ENCODE measurements around the gene FGF23. TPM values are rescaled to one million over a fixed set of nuclear protein-coding genes. Genes with fewer than 3 reads are reported as not detected.

FGF23 gene
- total and polyA plus RNA-seq, 2 of the 4 experiments (the other 2 are of a cell fraction), result not detected

- H3K9ac ChIP-seq (ENCODE audit: low read depth, low read length), result no peak overlapping the region
- no peak overlapping the region for H2BK120ac ChIP-seq (ENCODE audit: low read depth, low read length)
- peaks cover 5% of the 10 kb centered on the region; the same call in 1 of the 2 replicates for H3K27me3 ChIP-seq (ENCODE audit: control insufficient read depth, insufficient read depth, low read length)
- TF ChIP-seq CTCF (conservative IDR thresholded peaks at IDR 0.05; ENCODE audit: low read depth, low read length), result no peak
- no peak for TF ChIP-seq ELK1 (IDR thresholded peaks at IDR 0.05; ENCODE audit: borderline replicate concordance, low read depth, low read length)
- TF ChIP-seq CHD1 (IDR thresholded peaks at IDR 0.05; ENCODE audit: low read depth, low read length), result no peak
- TF ChIP-seq MAFK (IDR thresholded peaks at IDR 0.05; ENCODE audit: low read depth, low read length), result no peak
- no peak for TF ChIP-seq USF2 (IDR thresholded peaks at IDR 0.05; ENCODE audit: low read depth, low read length)
- no peak for TF ChIP-seq BHLHE40 (IDR thresholded peaks at IDR 0.05; ENCODE audit: low read depth, low read length)
- TF ChIP-seq RFX5 (IDR thresholded peaks at IDR 0.05; ENCODE audit: low read depth, low read length), result no peak
- TF ChIP-seq RCOR1 (IDR thresholded peaks at IDR 0.05; ENCODE audit: insufficient replicate concordance, low read length), result no peak
- TF ChIP-seq MXI1 (IDR thresholded peaks at IDR 0.05; ENCODE audit: borderline replicate concordance, low read depth, low read length), result no peak
- no peak for TF ChIP-seq MAZ (IDR thresholded peaks at IDR 0.05; ENCODE audit: borderline replicate concordance, low read depth, low read length)
- no peak for TF ChIP-seq CEBPB (IDR thresholded peaks at IDR 0.05; ENCODE audit: low read depth, low read length)
- no peak for TF ChIP-seq FOS (IDR thresholded peaks at IDR 0.05; ENCODE audit: low read depth, low read length)
- no peak for TF ChIP-seq RAD21 (IDR thresholded peaks at IDR 0.05; ENCODE audit: low read length)
- no peak for TF ChIP-seq SMC3 (IDR thresholded peaks at IDR 0.05; ENCODE audit: low read depth, low read length)
- no peak for TF ChIP-seq NFE2L2 (IDR thresholded peaks at IDR 0.05; ENCODE audit: low read depth, low read length)
- no peak for TF ChIP-seq POLR2A (IDR thresholded peaks at IDR 0.05; ENCODE audit: low read depth, low read length)
- ChIA-PET CTCF (interaction anchor here (0.6 kb wide), 1 partner anchor 140 kb away, joined by 6 read pairs; no protein-coding TSS in a partner anchor), POLR2A (ENCODE audit: unreplicated experiment) (no interaction called here)
- H3K56ac ChIP-seq (ENCODE audit: extremely low read depth, insufficient read depth, low read length), result no peak overlapping the region
- H3K27ac ChIP-seq (ENCODE audit: insufficient read depth, low read length), result no peak overlapping the region
- no peaks in the 10 kb centered on the region for H3K4me1 ChIP-seq (ENCODE audit: control insufficient read depth, insufficient read depth, low read length)
- in situ Hi-C loops (cut with MboI; ENCODE audit: low sequenced_read_pairs) (no loop called here), intact Hi-C loops (cut with micrococcal nuclease) (no loop called here), dilution Hi-C loops (cut with HindIII; ENCODE audit: low sequenced_read_pairs, unreplicated experiment) (no loop called here)
- H4K5ac ChIP-seq (ENCODE audit: low read depth, low read length), result no peak overlapping the region
- H2BK5ac ChIP-seq (ENCODE audit: low read depth, low read length, poor library complexity, severe bottlenecking), result no peak overlapping the region
- H3K4me3 ChIP-seq (ENCODE audit: insufficient read depth, low read depth, low read length), result no peak overlapping the region
- H4K91ac ChIP-seq (ENCODE audit: insufficient read depth, low read depth, low read length), result no peak overlapping the region
- DNase-seq (no peak), ATAC-seq (ENCODE audit: low read depth) (no peak)
- no peak overlapping the region for H3K14ac ChIP-seq (replicated peaks; ENCODE audit: low read depth, low read length)
- no peak overlapping the region for H3K4ac ChIP-seq (ENCODE audit: low read depth, low read length)
- H3K36me3 ChIP-seq (ENCODE audit: control insufficient read depth, insufficient read depth, low read length), result no peaks in the 10 kb centered on the region
- no peak overlapping the region for H2AK9ac ChIP-seq (replicated peaks; ENCODE audit: low read depth, low read length, poor library complexity)
- no peaks in the 10 kb centered on the region for H3K79me1 ChIP-seq (ENCODE audit: low read depth in 1 of 2, low read length in 2 of 2)
- no peak overlapping the region for H3K23ac ChIP-seq (ENCODE audit: low read depth, low read length)
- H4K20me1 ChIP-seq (ENCODE audit: insufficient read depth, low read length), result no peaks in the 10 kb centered on the region
- no CpG with 5 or more reads among the region's 1 CpG for WGBS, 2 experiments (ENCODE audit: extremely low coverage in 2 of 2, insufficient read length in 1 of 2)
- H3K9me1 ChIP-seq (ENCODE audit: insufficient read depth, low read length), result no peaks in the 10 kb centered on the region
- H4K8ac ChIP-seq (ENCODE audit: low read depth in 2 of 2, low read length in 2 of 2), result no peak overlapping the region
- no peak overlapping the region for H3K18ac ChIP-seq (ENCODE audit: low read depth, low read length)
- H2BK20ac ChIP-seq (ENCODE audit: low read depth, low read length), result no peak overlapping the region
- H2BK15ac ChIP-seq (ENCODE audit: low read depth, low read length), result no peak overlapping the region
- no peak overlapping the region for H3K4me2 ChIP-seq (ENCODE audit: low read depth, low read length)
- H2AK5ac ChIP-seq (ENCODE audit: low read depth, low read length), result no peak overlapping the region
- H2AFZ ChIP-seq (replicated peaks; ENCODE audit: low read length, poor library complexity), result no peak overlapping the region
- H3K9me3 ChIP-seq (ENCODE audit: control insufficient read depth, insufficient read depth, low read length), result no peaks in the 10 kb centered on the region
- BruUV-seq (replicated peaks), result no TSS peak
These were observed 8.5 kb upstream of the FGF23 start for GRCh38 chr12:4388032-4388431.

All from IMR-90 (cell line).